Measurements from ENCODE around the gene CBX5. TPM values are rescaled to one million over a fixed set of nuclear protein-coding genes. Genes with fewer than 3 reads are reported as not detected.

The CBX5 gene
- total RNA-seq, 2 donors from 2014 or later = 49.9 to 52.8 TPM

- 74% methylated on average over 1 of the region's 1 CpG for WGBS
These were observed 54.3 kb downstream of the CBX5 start for GRCh38 chr12:54225666-54226065.

GRCh38 chr12:54222609-54223008 is 57.3 kb downstream of the CBX5 start:
- WGBS = 93% methylated on average over 1 of the region's 1 CpG
- no peak overlapping the region for H3K27ac ChIP-seq
- H3K9me3 ChIP-seq = no peaks in the 10 kb centered on the region
- no peak for DNase-seq (ENCODE audit: low spot score)
- TF ChIP-seq POLR2A (IDR thresholded peaks at IDR 0.05) (no peak), POLR2AphosphoS5 (IDR thresholded peaks at IDR 0.05) (no peak), CTCF (IDR thresholded peaks at IDR 0.05) (no peak)
- H3K36me3 ChIP-seq = no peaks in the 10 kb centered on the region
- H3K27me3 ChIP-seq (replicated peaks; ENCODE audit: insufficient read depth) = no peaks in the 10 kb centered on the region
- H3K4me1 ChIP-seq (replicated peaks) = peaks cover under 1% of the 10 kb centered on the region
- H3K4me3 ChIP-seq = no peak overlapping the region
- intact Hi-C loops (cut with DNase I) = no loop called here

More at GRCh38 chr12:54225666-54226065, 54.3 kb downstream of the CBX5 start:
- Histone ChIP-seq H3K27ac (no peak overlapping the region), H3K4me3 (no peak overlapping the region), H3K36me3 (no peaks in the 10 kb centered on the region), H3K27me3 (replicated peaks; ENCODE audit: insufficient read depth) (no peaks in the 10 kb centered on the region), H3K4me1 (replicated peaks) (peaks cover 4% of the 10 kb centered on the region), H3K9me3 (no peaks in the 10 kb centered on the region)
- intact Hi-C loops (cut with DNase I) = no loop called here
- DNase-seq (ENCODE audit: low spot score) = no peak
- no peak for TF ChIP-seq POLR2AphosphoS5 (IDR thresholded peaks at IDR 0.05)
- no peak for TF ChIP-seq CTCF (IDR thresholded peaks at IDR 0.05)
- TF ChIP-seq POLR2A (IDR thresholded peaks at IDR 0.05) = no peak

GRCh38 chr12:54221402-54221984 is 58.4 kb downstream of the CBX5 start:
- Histone ChIP-seq H3K4me1 (replicated peaks) (peaks cover 5% of the 10 kb centered on the region), H3K9me3 (no peaks in the 10 kb centered on the region), H3K27me3 (replicated peaks; ENCODE audit: insufficient read depth) (no peaks in the 10 kb centered on the region), H3K4me3 (no peak overlapping the region), H3K36me3 (no peaks in the 10 kb centered on the region), H3K27ac (no peak overlapping the region)
- 83% methylated on average over 6 of the region's 6 CpGs for WGBS
- TF ChIP-seq POLR2AphosphoS5 (IDR thresholded peaks at IDR 0.05) = no peak
- no peak for TF ChIP-seq POLR2A (IDR thresholded peaks at IDR 0.05)
- no peak for TF ChIP-seq CTCF (IDR thresholded peaks at IDR 0.05)
- no peak for DNase-seq (ENCODE audit: low spot score)
- intact Hi-C loops (cut with DNase I) = no loop called here

- no peak for TF ChIP-seq CTCF (IDR thresholded peaks at IDR 0.05)
- TF ChIP-seq POLR2AphosphoS5 (IDR thresholded peaks at IDR 0.05) = no peak
- TF ChIP-seq POLR2A (IDR thresholded peaks at IDR 0.05) = no peak
- intact Hi-C loops (cut with DNase I) = no loop called here
- 82% methylated on average over 7 of the region's 7 CpGs for WGBS
These were observed 59.4 kb downstream of the CBX5 start for GRCh38 chr12:54220567-54220966.

GRCh38 chr12:54220092-54220557 is 59.8 kb downstream of the CBX5 start:
- H3K4me3 ChIP-seq = no peak overlapping the region
- H3K27me3 ChIP-seq (replicated peaks; ENCODE audit: insufficient read depth) = peaks cover 4% of the 10 kb centered on the region
- TF ChIP-seq POLR2AphosphoS5 (IDR thresholded peaks at IDR 0.05) = peak; percentile 41
- no peak for TF ChIP-seq POLR2A (IDR thresholded peaks at IDR 0.05)
- TF ChIP-seq CTCF (IDR thresholded peaks at IDR 0.05) = peak; percentile 47 to 82 (median 58)
- 30% methylated on average over 8 of the region's 8 CpGs for WGBS
- peaks cover 5% of the 10 kb centered on the region for H3K4me1 ChIP-seq (replicated peaks)
- DNase-seq (ENCODE audit: low spot score) = peak; percentile 44
- no peaks in the 10 kb centered on the region for H3K36me3 ChIP-seq
- intact Hi-C loops (cut with DNase I) = no loop called here
- no peaks in the 10 kb centered on the region for H3K9me3 ChIP-seq
- no peak overlapping the region for H3K27ac ChIP-seq

More at GRCh38 chr12:54220567-54220966, 59.4 kb downstream of the CBX5 start:
- Histone ChIP-seq H3K27me3 (replicated peaks; ENCODE audit: insufficient read depth) (peaks cover 4% of the 10 kb centered on the region), H3K27ac (no peak overlapping the region), H3K9me3 (no peaks in the 10 kb centered on the region), H3K4me3 (no peak overlapping the region), H3K36me3 (no peaks in the 10 kb centered on the region), H3K4me1 (replicated peaks) (peaks cover 5% of the 10 kb centered on the region)
- no peak for DNase-seq (ENCODE audit: low spot score)

Data from prostate gland (tissue), 2 donors.